GM18951 (cell line): ENCODE measurements around the gene INSRR.

Experiments used
- POLR2A ChIP-seq: IDR thresholded peaks from 4 replicates; pipeline ENCODE4 v1.6.1; 2011; ENCODE audit warnings: mild to moderate bottlenecking; ENCODE audit not compliant: insufficient read length, insufficient read depth; ENCODE audit errors: extremely low read depth
- in situ Hi-C: fragments of 300-500 bp; cut with MboI; formaldehyde crosslinking; loops from one replicate; pipeline ENCODE4 v1.12.0; 2022; ENCODE audit warnings: low sequenced_read_pairs, mixed read lengths, inconsistent platforms; ENCODE audit not compliant: unreplicated experiment

INSRR gene

DNA sequence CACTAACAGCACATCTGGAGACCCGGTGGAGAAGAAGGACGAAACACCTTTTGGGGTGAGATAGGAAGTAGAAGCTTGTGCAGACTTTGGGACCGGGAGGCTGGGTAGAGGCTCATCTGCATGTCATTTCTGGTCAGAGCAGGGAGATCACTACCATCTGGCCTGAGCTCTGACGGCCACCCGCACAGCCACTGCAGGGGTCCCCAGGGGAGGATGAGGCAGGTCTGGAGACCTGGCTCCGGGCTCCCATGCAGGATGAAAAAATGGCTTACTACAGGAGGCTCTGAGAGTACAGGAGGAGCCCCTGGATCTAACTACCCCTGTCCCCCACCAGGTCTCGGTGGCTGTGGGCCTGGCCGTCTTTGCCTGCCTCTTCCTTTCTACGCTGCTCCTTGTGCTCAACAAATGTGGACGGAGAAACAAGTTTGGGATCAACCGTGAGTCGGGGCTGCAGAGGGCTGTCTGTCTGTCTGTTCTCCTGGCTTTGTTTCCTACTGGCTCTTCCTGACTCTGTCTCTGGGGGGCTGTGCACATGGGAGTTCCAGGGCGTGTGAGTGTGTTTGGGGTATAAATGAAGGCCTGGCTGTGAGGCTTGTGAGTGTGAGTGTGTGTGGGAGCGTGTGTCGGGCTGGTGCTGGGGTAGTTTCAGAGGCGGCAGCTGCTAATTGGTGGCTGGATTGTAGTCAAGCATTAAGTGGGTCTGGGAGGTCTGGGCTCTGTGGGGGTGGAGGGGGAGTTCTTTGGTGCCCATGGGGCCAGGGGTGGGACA is 15.8 kb upstream of the INSRR start:
- in situ Hi-C loops, result loop anchor here (25.0 kb wide), 1 partner anchor 187 kb away; the partner anchor contains the start of gene NES
- no peak for TF ChIP-seq POLR2A

DNA sequence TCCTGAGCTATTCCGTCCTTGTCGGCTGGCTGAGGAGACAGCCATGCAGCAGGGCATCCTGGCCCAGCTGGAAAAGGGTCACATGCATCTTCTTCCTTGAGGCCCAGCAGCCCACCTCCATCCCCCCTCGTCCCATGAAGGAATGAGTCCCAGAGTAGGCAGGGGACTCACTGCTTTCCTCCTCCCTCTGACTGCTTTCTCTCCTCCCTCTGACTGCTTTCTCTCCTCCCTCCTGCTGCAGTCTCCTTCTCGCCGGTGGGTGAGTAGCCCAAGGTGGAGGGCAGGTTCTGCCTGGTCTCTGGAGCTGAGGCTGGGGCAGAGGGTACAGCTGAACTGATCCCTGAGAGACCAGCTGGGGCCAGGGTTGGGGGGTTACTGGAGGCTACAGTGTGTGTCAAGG is 15.2 kb upstream of the INSRR start:
- in situ Hi-C loops, result loop anchor here (25.0 kb wide), 1 partner anchor 187 kb away; the partner anchor contains the start of gene NES
- no peak for TF ChIP-seq POLR2A

DNA sequence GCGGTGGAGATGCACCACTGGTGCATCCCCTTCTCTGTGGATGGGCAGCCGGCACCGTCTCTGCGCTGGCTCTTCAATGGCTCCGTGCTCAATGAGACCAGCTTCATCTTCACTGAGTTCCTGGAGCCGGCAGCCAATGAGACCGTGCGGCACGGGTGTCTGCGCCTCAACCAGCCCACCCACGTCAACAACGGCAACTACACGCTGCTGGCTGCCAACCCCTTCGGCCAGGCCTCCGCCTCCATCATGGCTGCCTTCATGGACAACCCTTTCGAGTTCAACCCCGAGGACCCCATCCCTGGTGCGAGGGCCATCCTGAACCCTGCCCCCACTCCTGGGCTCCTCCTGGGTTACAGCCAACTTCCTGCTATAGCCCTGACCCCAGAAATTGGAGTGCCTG is 14.7 kb upstream of the INSRR start:
- in situ Hi-C loops, result loop anchor here (25.0 kb wide), 1 partner anchor 186 kb away; the partner anchor contains the start of gene NES
- TF ChIP-seq POLR2A, result no peak

DNA sequence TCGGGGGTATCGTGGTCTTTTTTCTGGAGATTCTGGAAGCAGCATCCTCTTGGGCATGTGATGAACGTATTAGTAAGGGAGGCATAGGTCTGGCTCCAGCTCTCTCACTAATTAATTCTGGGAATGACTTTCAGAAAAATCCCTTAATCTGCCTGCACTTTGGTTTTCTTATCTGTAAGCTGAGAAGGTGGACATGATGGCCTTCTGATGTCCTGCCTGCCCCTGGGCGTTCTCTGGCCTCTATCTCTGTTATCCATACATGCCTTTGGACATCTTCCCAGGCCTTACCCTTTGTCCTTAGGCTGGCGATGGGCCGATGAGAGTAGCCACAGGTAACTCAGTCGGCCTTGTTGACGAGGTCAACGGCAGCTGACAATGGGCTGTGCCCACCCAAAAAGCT is 10.5 kb upstream of the INSRR start:
- TF ChIP-seq POLR2A, result no peak
- in situ Hi-C loops, result loop anchor here (25.0 kb wide), 1 partner anchor 182 kb away; the partner anchor contains the start of gene NES

DNA sequence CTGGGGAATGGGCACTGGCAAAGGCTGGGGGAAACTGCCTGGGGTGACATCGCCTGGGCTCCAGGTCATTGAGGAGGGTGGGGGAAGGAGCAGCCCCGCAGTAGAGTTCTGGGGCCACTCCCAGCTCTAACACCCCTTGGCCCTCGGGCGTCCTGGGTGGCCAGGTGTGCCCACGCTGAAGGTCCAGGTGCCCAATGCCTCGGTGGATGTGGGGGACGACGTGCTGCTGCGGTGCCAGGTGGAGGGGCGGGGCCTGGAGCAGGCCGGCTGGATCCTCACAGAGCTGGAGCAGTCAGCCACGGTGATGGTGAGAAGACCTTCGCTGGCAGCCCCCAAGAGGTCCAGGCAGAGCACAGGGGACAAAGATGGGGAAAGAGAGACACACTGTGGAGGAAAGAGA is 9.4 kb upstream of the INSRR start:
- no peak for TF ChIP-seq POLR2A
- in situ Hi-C loops, result loop anchor here (25.0 kb wide), 1 partner anchor 181 kb away; the partner anchor contains the start of gene NES

DNA sequence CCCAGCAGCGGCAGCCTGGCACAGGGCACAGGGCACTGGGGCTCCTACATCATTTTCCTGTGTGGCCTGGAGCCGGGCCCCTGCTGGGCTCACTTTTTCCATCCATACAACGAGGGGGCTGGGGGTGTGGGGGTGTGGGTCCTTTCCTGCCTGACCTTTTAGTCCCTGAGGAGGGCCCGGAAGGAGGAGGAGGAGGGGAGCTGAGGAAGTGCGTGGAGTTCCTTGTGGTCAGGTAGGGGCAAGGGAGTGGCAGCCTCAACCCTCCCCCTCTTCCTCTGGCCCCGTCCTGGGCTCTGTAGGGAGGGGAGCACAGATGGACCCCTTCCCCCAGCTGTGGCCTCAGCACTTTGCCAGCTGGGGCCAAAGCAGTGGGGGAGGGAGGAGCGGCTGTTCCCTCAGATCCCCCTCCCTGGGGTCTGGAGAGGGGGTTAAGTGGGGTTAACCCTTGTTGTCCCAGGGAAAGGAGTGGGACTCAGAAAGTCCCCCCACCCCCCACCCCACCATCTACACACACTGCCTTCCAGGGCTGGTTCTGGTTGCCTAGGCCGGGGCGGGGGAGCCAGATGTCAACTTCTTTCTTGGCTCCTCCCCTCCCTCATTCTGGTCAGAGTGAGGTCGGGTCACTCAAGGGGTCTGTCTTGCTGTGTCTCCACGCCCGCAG is 7.5 kb upstream of the INSRR start:
- no peak for TF ChIP-seq POLR2A
- in situ Hi-C loops, result loop anchor here (25.0 kb wide), 1 partner anchor 179 kb away; the partner anchor contains the start of gene NES

DNA sequence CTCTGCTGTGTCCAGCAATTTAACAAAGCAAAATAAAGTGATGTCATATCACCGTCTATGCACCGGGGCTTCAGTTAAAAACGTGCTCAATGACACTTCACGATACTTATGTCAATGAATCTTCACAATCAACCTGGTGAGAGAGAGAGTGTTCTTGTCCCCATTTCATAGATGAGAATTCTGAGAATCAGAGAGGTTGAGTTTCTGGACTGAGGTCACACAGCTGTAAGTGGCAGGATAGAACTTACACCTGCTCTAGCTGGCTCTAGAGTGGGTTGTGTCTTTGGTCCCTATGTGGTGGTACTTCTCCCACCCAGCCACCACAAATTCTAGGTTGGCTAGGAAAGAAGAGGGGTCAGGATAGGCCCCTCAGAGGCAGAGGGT is 6.9 kb upstream of the INSRR start:
- TF ChIP-seq POLR2A, result no peak
- in situ Hi-C loops, result loop anchor here (25.0 kb wide), 1 partner anchor 179 kb away; the partner anchor contains the start of gene NES

DNA sequence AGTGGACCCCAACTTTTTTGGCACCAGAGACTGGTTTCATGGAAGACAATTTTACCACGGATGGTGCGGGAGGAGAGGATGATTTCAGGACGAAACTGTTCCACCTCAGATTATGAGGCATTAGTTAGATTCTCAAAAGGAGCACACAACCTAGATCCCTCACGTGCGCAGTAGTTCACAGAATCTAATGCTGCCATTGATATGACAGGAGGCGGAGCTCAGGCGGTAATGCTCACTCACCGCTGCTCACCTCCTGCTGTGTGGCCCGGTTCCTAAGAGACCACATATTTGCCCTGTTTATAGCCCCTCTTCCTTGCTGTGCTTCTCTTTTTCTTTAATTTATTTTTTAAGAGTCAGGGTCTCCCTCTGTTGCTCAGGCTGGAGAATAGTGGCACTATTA is 6.3 kb upstream of the INSRR start:
- no peak for TF ChIP-seq POLR2A
- in situ Hi-C loops, result loop anchor here (25.0 kb wide), 1 partner anchor 178 kb away; the partner anchor contains the start of gene NES

DNA sequence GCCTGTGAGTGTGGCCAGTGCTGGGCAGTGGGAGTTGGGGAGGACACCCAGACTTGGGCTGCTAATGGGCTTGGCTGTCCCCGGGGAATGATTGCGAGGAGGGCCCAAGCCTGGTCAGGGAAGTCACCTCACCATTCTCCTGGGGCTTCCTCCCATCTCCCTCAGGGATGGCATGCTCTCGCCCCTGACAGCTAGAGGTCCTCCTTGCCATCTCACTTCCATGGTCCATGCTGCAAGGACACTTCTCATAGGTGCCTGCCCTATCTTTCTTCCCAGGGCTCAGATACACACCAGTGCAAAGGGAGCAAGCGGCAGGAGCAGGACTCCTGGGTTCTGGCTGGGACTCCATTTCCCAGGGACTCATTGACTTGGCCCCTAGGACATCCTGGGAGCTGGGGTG is 5.9 kb upstream of the INSRR start:
- no peak for TF ChIP-seq POLR2A
- in situ Hi-C loops, result loop anchor here (25.0 kb wide), 1 partner anchor 177 kb away; the partner anchor contains the start of gene NES

DNA sequence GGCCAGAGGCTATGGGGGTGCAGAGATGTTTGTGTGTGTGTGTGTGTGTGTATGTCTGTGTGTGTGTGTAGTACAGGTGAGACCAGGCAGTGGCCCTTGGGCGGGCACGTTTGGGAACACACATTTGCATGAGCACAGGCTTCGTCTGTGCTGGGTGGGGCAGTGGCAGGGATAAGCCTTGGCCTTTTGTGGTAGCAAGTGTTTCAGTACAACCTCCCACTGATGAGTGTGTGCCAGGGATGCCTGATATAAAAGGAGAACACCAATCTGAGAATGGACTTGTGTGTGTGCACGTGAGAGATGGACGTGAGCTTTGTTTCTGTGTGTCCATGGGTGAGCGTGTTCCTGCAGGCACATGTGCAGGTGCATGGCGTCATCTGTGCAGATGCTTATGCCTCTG is 4.7 kb upstream of the INSRR start:
- in situ Hi-C loops, result loop anchor here (25.0 kb wide), 1 partner anchor 176 kb away; the partner anchor contains the start of gene NES
- TF ChIP-seq POLR2A, result no peak

DNA sequence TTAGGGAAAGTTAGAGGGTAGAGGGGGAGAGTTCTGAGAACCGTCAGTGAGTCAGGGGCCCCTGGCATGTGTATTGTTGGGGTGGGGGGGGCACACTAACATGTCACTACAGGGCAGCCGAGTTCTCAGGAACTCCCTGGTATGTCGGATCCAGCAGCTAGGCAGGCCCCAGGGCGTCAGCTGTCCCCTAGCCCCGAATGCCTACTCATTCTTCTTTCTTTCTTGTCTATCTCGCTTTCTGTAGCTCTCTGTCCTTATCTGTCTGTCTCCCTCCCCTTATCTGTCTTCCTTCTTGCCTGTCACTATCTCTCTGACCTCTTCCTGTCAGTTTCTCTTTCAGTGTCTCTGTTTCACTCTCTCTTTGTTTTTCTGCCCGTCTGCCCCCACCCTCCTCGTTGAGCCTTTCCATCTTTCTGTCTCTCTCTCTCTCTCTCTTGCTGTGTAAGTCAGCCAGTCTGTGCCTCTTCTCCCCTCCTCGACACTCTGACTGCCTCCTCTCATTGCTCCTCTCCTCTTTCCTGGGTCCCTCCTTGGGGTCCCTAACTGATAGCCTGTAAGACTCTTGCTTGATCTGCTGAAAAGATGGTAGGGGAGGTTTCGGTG is 4.2 kb upstream of the INSRR start:
- TF ChIP-seq POLR2A, result no peak
- in situ Hi-C loops, result loop anchor here (25.0 kb wide), 1 partner anchor 176 kb away; the partner anchor contains the start of gene NES

DNA sequence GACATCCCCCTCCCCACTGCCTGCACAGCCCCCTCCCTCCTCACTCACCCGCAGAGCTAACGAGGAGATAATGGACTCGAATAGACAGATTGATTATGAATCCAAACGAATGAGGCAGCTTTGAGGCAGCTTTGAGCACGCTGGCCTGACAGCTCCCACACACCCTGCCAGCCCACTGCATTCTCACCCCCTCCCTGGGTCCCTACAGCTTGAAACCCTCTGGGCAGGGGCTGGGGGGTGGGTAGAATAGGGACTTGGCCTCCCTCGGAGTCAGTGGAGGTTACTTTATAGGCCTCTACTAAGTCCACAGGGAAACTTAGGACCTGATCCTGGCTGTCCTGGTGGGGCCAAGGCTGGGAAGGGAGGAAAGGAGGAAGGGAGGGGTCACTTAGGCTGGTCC is 3.7 kb upstream of the INSRR start:
- in situ Hi-C loops, result loop anchor here (25.0 kb wide), 1 partner anchor 175 kb away; the partner anchor contains the start of gene NES

DNA sequence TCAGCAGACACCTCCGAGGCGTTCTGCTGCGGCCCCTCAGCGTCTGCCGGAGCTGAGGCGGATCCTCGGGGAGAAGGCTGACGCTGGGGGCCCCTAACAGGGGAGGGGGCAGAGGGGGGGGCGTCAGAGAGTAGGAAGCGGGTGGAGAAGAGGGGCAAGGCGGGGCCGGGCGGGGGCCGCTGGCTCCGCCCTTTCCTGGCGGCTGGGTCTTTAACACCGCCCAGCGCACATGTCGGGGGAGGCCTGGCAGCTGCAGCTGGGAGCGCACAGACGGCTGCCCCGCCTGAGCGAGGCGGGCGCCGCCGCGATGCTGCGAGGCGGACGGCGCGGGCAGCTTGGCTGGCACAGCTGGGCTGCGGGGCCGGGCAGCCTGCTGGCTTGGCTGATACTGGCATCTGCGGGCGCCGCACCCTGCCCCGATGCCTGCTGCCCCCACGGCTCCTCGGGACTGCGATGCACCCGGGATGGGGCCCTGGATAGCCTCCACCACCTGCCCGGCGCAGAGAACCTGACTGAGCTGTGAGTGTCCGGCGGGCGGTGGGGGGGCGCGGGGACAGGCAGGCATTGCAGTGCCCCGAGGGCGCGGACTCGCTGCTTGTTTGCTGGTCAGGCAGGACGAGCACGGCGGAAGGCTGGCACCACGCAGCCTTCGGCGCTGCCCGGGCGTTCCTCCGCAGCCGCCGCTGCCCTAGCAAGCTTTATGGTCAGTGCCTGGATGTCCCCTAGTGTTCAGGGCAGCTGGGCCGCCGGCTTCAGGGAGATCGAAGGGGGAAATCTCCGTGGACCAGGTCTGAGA is 1.9 kb upstream of the INSRR start, which contains the start of gene NTRK1:
Gene NTRK1, plus strand, starts transcription at position 238 of the 796 bp plus-strand sequence. Its CDS starts 70 bp downstream, at position 308.
- in situ Hi-C loops, result loop anchor here (25.0 kb wide), 1 partner anchor 174 kb away; the partner anchor contains the start of gene NES
- no peak for TF ChIP-seq POLR2A

More for the DNA sequence above, 3.7 kb upstream of the INSRR start:
- no peak for TF ChIP-seq POLR2A
